Left forelimb (tissue), 1 donor: ENCODE data around the gene ATP9A.
"Not testable (repeated sequence)": the region's sequence is repeated elsewhere in the genome, so short reads cannot be mapped to it uniquely, and the experiment has no call there.

ENCODE experiments used
- DNase-seq: peaks from one replicate; pipeline ENCODE4 v3.0.0-alpha.2; 2018; ENCODE audit warnings: low spot score

Gene ATP9A

GRCh38 chr20:51688600-51689244 lies 79.5 kb downstream of the ATP9A start:
- no peak for DNase-seq

GRCh38 chr20:51687630-51688029 lies 80.6 kb downstream of the ATP9A start:
- no peak for DNase-seq

- DNase-seq = no peak
Observed at GRCh38 chr20:51687108-51687507, 81.1 kb downstream of the ATP9A start.

- DNase-seq = not testable (repeated sequence)
Observed at GRCh38 chr20:51685494-51685893, 82.7 kb downstream of the ATP9A start.

GRCh38 chr20:51680067-51680749 lies 88.0 kb downstream of the ATP9A start:
- DNase-seq = no peak

GRCh38 chr20:51679254-51679921 lies 88.8 kb downstream of the ATP9A start:
- DNase-seq = no peak

GRCh38 chr20:51678026-51678697 lies 90.0 kb downstream of the ATP9A start:
- no peak for DNase-seq

- DNase-seq = no peak
Observed at GRCh38 chr20:51668947-51669346, 99.2 kb downstream of the ATP9A start.

- DNase-seq = no peak
Observed at GRCh38 chr20:51668515-51668914, 99.7 kb downstream of the ATP9A start.

- DNase-seq = no peak
Observed at GRCh38 chr20:51667491-51667890, 100.7 kb downstream of the ATP9A start.

- DNase-seq = no peak
Observed at GRCh38 chr20:51667002-51667408, 101.2 kb downstream of the ATP9A start.

GRCh38 chr20:51666126-51666525 lies 102.1 kb downstream of the ATP9A start:
- no peak for DNase-seq

GRCh38 chr20:51665543-51666118 lies 102.6 kb downstream of the ATP9A start:
- DNase-seq = no peak

GRCh38 chr20:51661609-51662178 lies 106.5 kb downstream of the ATP9A start:
- no peak for DNase-seq

- no peak for DNase-seq
Observed at GRCh38 chr20:51660672-51661608, 107.2 kb downstream of the ATP9A start.

- DNase-seq = no peak
Observed at GRCh38 chr20:51659491-51660050, 108.6 kb downstream of the ATP9A start.

- no peak for DNase-seq
Observed at GRCh38 chr20:51656726-51657260, 111.4 kb downstream of the ATP9A start.

- DNase-seq = not testable (repeated sequence)
Observed at GRCh38 chr20:51656089-51656488, 112.1 kb downstream of the ATP9A start.

- no peak for DNase-seq
Observed at GRCh38 chr20:51654495-51654894, 113.7 kb downstream of the ATP9A start.

- DNase-seq = no peak
Observed at GRCh38 chr20:51654060-51654459, 114.1 kb downstream of the ATP9A start.
